Small intestine (tissue), 7 donors: ENCODE data around the gene KIAA0319L. TPM values are rescaled to one million over a fixed set of nuclear protein-coding genes. Genes with fewer than 3 reads are reported as not detected.

Experiments used
- DNase-seq, 2 donors: peaks; one replicate each; pipeline versions ENCODE4 v3.0.0 to v3.0.0-alpha.2; 2013
- FAIRE-seq: peaks from 2 replicates; lab custom pipeline; 2012; peaks lifted over from hg19 to GRCh38; lab: Jason Lieb, UNC
- H3K27ac ChIP-seq, 3 donors: one replicate each; pipeline ENCODE4 v1.5.1; 2013; ENCODE audit warnings: low read length in 2 of 3, mild to moderate bottlenecking in 2 of 3, control low read depth in 1 of 3, inconsistent platforms in 1 of 3, low read depth in 1 of 3, moderate library complexity in 1 of 3
- H3K27me3 ChIP-seq, 3 donors: one replicate each; pipeline ENCODE4 v1.6.1; 2013; ENCODE audit warnings: low read length in 3 of 3, inconsistent platforms in 1 of 3; ENCODE audit not compliant: control insufficient read depth in 3 of 3, insufficient read depth in 3 of 3
- H3K36me3 ChIP-seq, 3 donors: one replicate each; pipeline ENCODE4 v1.6.1; 2013; ENCODE audit warnings: low read length in 3 of 3, inconsistent platforms in 1 of 3, low read depth in 1 of 3, mild to moderate bottlenecking in 1 of 3, moderate library complexity in 1 of 3; ENCODE audit not compliant: control insufficient read depth in 3 of 3, insufficient read depth in 2 of 3
- H3K4me1 ChIP-seq, 3 donors: one replicate each; pipeline ENCODE4 v1.6.1; 2013; ENCODE audit warnings: low read length in 2 of 3, inconsistent platforms in 1 of 3, low read depth in 1 of 3, mild to moderate bottlenecking in 1 of 3, moderate library complexity in 1 of 3; ENCODE audit not compliant: control insufficient read depth in 3 of 3, insufficient read depth in 2 of 3
- H3K4me3 ChIP-seq, 3 donors: one replicate each; pipeline ENCODE4 v1.5.1; 2013; ENCODE audit warnings: low read length in 3 of 3, control low read depth in 1 of 3, inconsistent platforms in 1 of 3, low read depth in 1 of 3, mild to moderate bottlenecking in 1 of 3, moderate library complexity in 1 of 3
- H3K9me3 ChIP-seq, 2 donors: one replicate each; pipeline ENCODE4 v1.6.1; 2013; ENCODE audit warnings: low read depth in 1 of 2, low read length in 1 of 2; ENCODE audit not compliant: control insufficient read depth in 2 of 2, insufficient read depth in 1 of 2
- WGBS, 3 donors: extraction: QIAGEN DNeasy Blood & Tissue Kit; methylation state at CpG; one replicate each; pipeline ENCODE4 v1.1.7; 2013; 5-methylcytosine and 5-hydroxymethylcytosine counted together
- polyA plus RNA-seq, 4 donors: library from polyadenylated mRNA; stranded (reverse) in 3 of 4; unstranded in 1 of 4; fragments of 200-250 nt in 3 of 4; fragments of 120-200 nt in 1 of 4; gene quantifications; one replicate each; pipeline versions ENCODE4 v1.2.1 to v1.2.3, GENCODE V29; 2013
- donor health status: healthy with polysubstance abuse.
- donor health status: control.
- donor health status: control.
- donor health status: Bipolar disorder and iron deficiency.
- donor health status: healthy.

Gene KIAA0319L
- polyA plus RNA-seq, 4 donors: 14.1 to 66.4 (median 21.9) TPM

DNA sequence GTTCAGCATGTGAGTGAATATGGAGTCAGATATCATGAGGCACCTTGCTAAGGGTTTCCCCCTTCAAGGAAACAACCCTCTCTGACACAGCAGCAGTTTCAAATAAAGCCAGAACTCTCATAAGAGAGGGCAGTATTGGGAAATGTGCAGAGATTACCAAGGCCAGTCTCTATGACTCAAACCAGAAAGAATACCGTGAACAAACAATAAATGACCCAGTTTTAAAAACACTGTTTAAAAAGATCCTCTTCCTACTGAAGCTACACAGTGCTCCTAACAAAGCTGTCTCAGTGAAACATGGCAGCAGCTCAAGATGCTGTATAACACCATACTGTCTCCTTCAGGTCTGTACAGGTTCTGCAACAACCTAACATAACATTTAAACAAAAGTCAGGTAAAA lies 102.6 kb downstream of the KIAA0319L start:
- DNase-seq: no peak
- H3K36me3 ChIP-seq: peaks cover 7 to 28% (median 11%) of the 10 kb centered on the region in 3 donors
- H3K27me3 ChIP-seq: no peaks in the 10 kb centered on the region
- FAIRE-seq: no peak
- 68 to 88% (median 81%) methylated on average over 1 of the region's 1 CpG for WGBS, 3 donors
- H3K27ac ChIP-seq: no peak overlapping the region
- H3K4me1 ChIP-seq: peaks cover 0 to 3% (median 3%) of the 10 kb centered on the region in 3 donors
- H3K4me3 ChIP-seq: no peak overlapping the region
- H3K9me3 ChIP-seq: no peaks in the 10 kb centered on the region

DNA sequence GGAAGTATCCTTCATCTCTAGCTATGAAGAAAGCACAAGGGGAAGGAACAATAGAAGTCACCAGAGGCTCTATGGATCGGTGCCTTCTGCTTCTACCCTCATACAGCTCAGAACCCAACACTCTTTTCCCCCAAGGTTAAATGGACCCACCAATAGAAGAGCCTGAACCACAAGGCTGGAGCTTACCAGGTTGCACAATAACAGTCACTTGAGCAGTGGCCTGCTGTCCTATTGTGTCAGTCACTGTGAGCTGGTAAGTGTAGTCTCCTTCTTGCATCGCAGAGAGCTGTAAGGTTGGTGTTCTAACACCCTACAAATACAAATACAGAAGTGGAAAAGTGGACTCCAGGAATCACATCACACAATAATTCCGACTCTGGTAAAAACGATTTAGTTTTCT lies 103.0 kb downstream of the KIAA0319L start:
- Histone ChIP-seq H3K9me3 (no peaks in the 10 kb centered on the region), H3K4me1 (peaks cover 0 to 3% (median 3%) of the 10 kb centered on the region in 3 donors), H3K27me3 (no peaks in the 10 kb centered on the region), H3K36me3 (peaks cover 10 to 32% (median 11%) of the 10 kb centered on the region in 3 donors), H3K4me3 (no peak overlapping the region), H3K27ac (no peak overlapping the region)
- DNase-seq (no peak), FAIRE-seq (no peak)
- 91 to 93% (median 93%) methylated on average over 4 of the region's 4 CpGs for WGBS, 3 donors

DNA sequence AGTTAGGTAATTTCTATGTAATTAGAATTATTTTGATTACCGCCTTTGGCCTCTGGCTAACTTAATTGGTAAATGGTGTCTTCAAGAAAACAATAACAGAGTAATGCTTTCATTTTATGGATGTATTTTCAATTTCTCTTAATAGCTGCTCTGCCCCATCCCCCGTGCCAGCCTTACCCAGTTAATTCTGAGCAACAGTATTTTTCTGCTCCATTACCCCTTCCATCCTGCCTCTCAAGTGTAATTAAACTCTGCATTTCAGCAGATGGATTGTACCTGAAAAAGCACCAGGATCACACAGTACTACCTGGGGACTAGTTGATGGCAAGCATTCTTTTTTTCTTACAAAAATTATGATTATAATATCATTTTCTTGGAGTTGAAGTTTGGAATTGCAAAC lies 104.2 kb downstream of the KIAA0319L start:
- Histone ChIP-seq H3K36me3 (peaks cover 10 to 37% (median 11%) of the 10 kb centered on the region in 3 donors), H3K9me3 (no peaks in the 10 kb centered on the region), H3K4me3 (no peak overlapping the region), H3K27ac (no peak overlapping the region), H3K4me1 (peaks cover 0 to 3% (median 3%) of the 10 kb centered on the region in 3 donors), H3K27me3 (no peaks in the 10 kb centered on the region)
- FAIRE-seq: no peak
- WGBS, 3 donors: 93 to 99% (median 94%) methylated on average over 2 of the region's 2 CpGs
- no peak for DNase-seq

DNA sequence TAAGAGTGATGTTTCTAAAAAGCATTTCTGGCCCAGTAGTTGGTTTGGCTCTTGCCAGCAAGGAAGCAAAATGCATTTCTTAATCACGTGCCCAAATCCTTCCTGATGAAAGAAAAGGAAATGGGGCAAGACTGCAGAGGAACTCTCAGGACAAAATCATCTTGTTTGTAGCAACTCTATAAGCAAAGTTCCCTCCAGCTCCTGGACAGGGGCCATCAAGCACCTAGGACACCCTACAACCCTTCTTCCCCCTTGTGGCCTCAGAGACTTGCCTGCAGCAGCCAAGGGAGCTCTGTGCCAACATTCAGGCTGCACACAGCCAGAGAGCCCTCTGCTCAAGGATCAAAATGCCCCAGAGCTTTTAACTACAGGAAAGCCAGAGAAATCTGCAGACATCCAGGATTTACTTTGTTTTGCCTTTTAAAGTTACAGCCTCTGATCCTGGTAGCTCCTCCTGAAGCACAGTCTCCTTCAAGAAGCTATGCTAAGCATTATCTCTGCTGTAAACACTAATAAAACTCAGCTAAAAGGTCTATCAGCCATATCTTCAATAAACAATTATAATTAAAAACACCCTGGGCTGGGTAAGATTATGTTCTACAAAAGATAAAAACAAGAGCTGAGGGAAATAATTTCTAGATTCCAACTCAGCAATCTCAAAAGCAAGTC lies 105.0 kb downstream of the KIAA0319L start:
- no peak for DNase-seq
- Histone ChIP-seq H3K4me1 (peaks cover 0 to 3% (median 3%) of the 10 kb centered on the region in 3 donors), H3K27ac (peak overlapping the region in 1 of 3 donors; percentile 53), H3K36me3 (peaks cover 10 to 43% (median 17%) of the 10 kb centered on the region in 3 donors), H3K4me3 (no peak overlapping the region), H3K9me3 (no peaks in the 10 kb centered on the region), H3K27me3 (no peaks in the 10 kb centered on the region)
- no peak for FAIRE-seq
- 41 to 63% (median 56%) methylated on average over 1 of the region's 1 CpG for WGBS, 3 donors

GRCh38 chr1:35451125-35451528 lies 106.1 kb downstream of the KIAA0319L start:
- Histone ChIP-seq H3K4me1 (peaks cover 0 to 3% (median 3%) of the 10 kb centered on the region in 3 donors), H3K27me3 (no peaks in the 10 kb centered on the region), H3K36me3 (peaks cover 13 to 39% (median 17%) of the 10 kb centered on the region in 3 donors), H3K27ac (no peak overlapping the region), H3K9me3 (no peaks in the 10 kb centered on the region), H3K4me3 (no peak overlapping the region)
- WGBS, 3 donors: 1 to 5% (median 1%) methylated on average over 3 of the region's 3 CpGs
- DNase-seq (peak; percentile 73 to 79), FAIRE-seq (no peak)

DNA sequence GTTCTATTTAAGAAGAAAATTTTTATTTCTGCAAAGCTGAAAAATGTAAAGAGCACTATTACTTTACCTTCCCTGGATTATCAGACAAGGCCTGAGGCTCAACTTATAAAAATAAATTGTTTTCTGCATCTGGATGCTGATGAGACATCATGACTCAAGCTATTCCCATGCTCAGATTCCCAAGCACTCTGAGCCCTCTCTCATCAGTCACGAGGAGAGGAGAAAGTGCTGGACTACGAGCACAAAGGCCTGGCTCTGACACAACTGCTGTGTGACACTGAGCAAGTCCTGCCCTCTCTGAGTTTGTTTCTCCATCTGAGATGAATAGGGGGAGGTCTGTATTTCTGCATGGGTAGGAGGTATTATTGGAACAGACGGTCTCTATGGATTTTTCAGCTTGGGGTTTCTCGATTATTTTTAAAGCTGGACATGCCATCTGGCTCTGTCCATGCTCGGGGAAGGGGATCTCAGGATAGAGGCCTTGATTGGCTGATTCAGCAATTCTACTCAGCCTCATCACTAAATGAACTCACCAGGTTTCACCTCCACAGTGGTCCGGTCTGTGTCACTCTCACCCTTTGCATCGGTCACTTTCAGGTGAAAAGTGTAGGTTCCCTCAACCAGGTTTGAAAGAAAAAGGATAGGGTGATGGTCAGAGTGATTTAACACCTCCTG lies 107.7 kb downstream of the KIAA0319L start:
- Histone ChIP-seq H3K9me3 (no peaks in the 10 kb centered on the region), H3K27ac (no peak overlapping the region), H3K4me3 (no peak overlapping the region), H3K4me1 (peaks cover 0 to 3% (median 3%) of the 10 kb centered on the region in 3 donors), H3K27me3 (no peaks in the 10 kb centered on the region), H3K36me3 (peaks cover 17 to 41% (median 17%) of the 10 kb centered on the region in 3 donors)
- 95 to 96% (median 96%) methylated on average over 7 of the region's 7 CpGs for WGBS, 3 donors
- DNase-seq (no peak), FAIRE-seq (no peak)

- WGBS, 3 donors: 78 to 83% (median 81%) methylated on average over 3 of the region's 3 CpGs
- H3K27me3 ChIP-seq: no peaks in the 10 kb centered on the region
- no peak for DNase-seq
- peaks cover 0 to 3% (median 3%) of the 10 kb centered on the region in 3 donors for H3K4me1 ChIP-seq
- H3K27ac ChIP-seq: no peak overlapping the region
- H3K36me3 ChIP-seq: peaks cover 14 to 42% (median 20%) of the 10 kb centered on the region in 3 donors
- H3K9me3 ChIP-seq: no peaks in the 10 kb centered on the region
- FAIRE-seq: no peak
- H3K4me3 ChIP-seq: no peak overlapping the region
These were observed 108.8 kb downstream of the KIAA0319L start for GRCh38 chr1:35448344-35448801.

DNA sequence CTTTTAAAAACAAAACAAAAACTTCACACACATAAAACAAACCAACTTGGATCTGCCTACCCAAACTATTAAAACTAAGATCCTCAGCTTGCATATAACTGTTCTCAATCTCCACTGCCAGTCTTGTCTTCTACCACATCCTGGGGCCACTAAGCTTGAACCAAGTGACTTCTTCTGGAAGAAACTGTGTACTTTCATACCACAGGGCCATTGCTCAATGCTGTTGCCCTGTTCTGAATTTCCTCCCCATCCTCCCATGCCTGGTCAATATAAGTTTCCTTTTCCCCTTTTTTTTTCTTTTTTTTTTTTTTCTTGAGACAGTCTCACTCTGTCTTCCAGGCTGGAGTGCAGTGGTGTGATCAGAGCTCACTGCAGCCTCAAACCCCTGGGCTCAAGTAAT lies 109.9 kb downstream of the KIAA0319L start:
- FAIRE-seq (no peak), DNase-seq (no peak)
- H3K4me3 ChIP-seq: no peak overlapping the region
- H3K27ac ChIP-seq: no peak overlapping the region
- H3K9me3 ChIP-seq: no peaks in the 10 kb centered on the region
- peaks cover 13 to 50% (median 25%) of the 10 kb centered on the region in 3 donors for H3K36me3 ChIP-seq
- H3K4me1 ChIP-seq: peaks cover 0 to 3% (median 2%) of the 10 kb centered on the region in 3 donors
- no peaks in the 10 kb centered on the region for H3K27me3 ChIP-seq
